ENCODE data around the gene CCDC150. TPM values are rescaled to one million over a fixed set of nuclear protein-coding genes. Genes with fewer than 3 reads are reported as not detected.

Gene CCDC150
- polyA plus RNA-seq, 3 donors: 21.8 to 28.2 (median 26.9) TPM

DNA sequence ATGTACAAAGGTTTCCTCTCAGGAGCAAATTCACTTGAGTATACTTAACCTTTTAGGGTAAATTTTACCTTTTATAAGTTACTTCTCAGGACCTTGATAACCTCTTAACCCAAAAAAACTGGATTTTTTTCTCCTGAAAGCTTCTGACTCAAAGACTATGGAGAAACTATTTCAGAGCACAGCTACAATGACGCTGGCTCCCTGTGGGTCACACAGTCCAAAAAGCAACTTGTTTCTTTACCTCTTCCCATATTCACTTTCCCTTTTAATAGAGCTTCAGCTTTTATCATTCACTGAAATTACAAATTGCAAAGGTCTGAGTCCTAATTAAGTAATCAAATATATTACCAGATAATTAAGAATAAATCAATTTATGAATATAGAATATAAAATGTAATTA is 127.6 kb downstream of the CCDC150 start:
- DNase-seq: no peak

Other genes with a start within 250 kb of the CCDC150 start
- gene HECW2, start 46.2 kb upstream of the CCDC150 start, polyA plus RNA-seq (ENCODE audit: insufficient read length in 3 of 3): 10 to 100 TPM; 13.8 to 15.5 (median 14.5) TPM
- gene GTF3C3, start 160.0 kb downstream of the CCDC150 start, polyA plus RNA-seq (ENCODE audit: insufficient read length in 3 of 3): 10 to 100 TPM; 51.7 to 73.1 (median 72.7) TPM
- gene C2orf66, start 169.6 kb downstream of the CCDC150 start, polyA plus RNA-seq (ENCODE audit: insufficient read length in 3 of 3): under 1 TPM; 0.31 to 0.84 (median 0.61) TPM

All from renal pelvis (tissue), 4 donors.